Urothelium cell line (cell line): ENCODE measurements around the gene GDPGP1.
A peak's percentile ranks its signal among the peaks of the same experiment; 100 is the strongest.
"Not testable (repeated sequence)": the region's sequence is repeated elsewhere in the genome, so short reads cannot be mapped to it uniquely, and the experiment has no call there.

Experiments used
- DNase-seq: peaks from one replicate; pipeline ENCODE4 v3.0.0; 2011; ENCODE audit warnings: low spot score, mixed read lengths
- FAIRE-seq: peaks from 2 replicates; lab custom pipeline; 2011; peaks lifted over from hg19 to GRCh38; lab: Jason Lieb, UNC

Gene GDPGP1

GRCh38 chr15:90234096-90234988 lies at the start of gene GDPGP1:
Gene GDPGP1 (plus strand): TSS chr15:90234209. CDS start chr15:90240909, 6,700 bp downstream.
- DNase-seq (no peak), FAIRE-seq (no peak)

- FAIRE-seq, result no peak
- DNase-seq, result peak; percentile 89
Observed at GRCh38 chr15:90184786-90185704, 49.0 kb upstream of the GDPGP1 start.

GRCh38 chr15:90187257-90187868 lies 46.6 kb upstream of the GDPGP1 start:
- no peak for DNase-seq
- FAIRE-seq, result no peak

GRCh38 chr15:90188065-90188464 lies 45.9 kb upstream of the GDPGP1 start:
- FAIRE-seq, DNase-seq: not testable (repeated sequence)

- FAIRE-seq (no peak), DNase-seq (no peak)
Observed at GRCh38 chr15:90188914-90189748, 44.9 kb upstream of the GDPGP1 start.

GRCh38 chr15:90189781-90190467 lies 44.1 kb upstream of the GDPGP1 start:
- FAIRE-seq, result no peak
- DNase-seq, result no peak

- FAIRE-seq (no peak), DNase-seq (no peak)
Observed at GRCh38 chr15:90190606-90191343, 43.2 kb upstream of the GDPGP1 start.

- no peak for FAIRE-seq
Observed at GRCh38 chr15:90191344-90191687, 42.7 kb upstream of the GDPGP1 start.

GRCh38 chr15:90191794-90192509 lies 42.1 kb upstream of the GDPGP1 start:
- peak; percentile 26 for DNase-seq
- no peak for FAIRE-seq

More at GRCh38 chr15:90191344-90191687, 42.7 kb upstream of the GDPGP1 start:
- DNase-seq, result no peak

- DNase-seq (no peak), FAIRE-seq (no peak)
Observed at GRCh38 chr15:90192961-90193786, 40.8 kb upstream of the GDPGP1 start.

- no peak for DNase-seq
Observed at GRCh38 chr15:90194655-90195054, 39.4 kb upstream of the GDPGP1 start.

DNA sequence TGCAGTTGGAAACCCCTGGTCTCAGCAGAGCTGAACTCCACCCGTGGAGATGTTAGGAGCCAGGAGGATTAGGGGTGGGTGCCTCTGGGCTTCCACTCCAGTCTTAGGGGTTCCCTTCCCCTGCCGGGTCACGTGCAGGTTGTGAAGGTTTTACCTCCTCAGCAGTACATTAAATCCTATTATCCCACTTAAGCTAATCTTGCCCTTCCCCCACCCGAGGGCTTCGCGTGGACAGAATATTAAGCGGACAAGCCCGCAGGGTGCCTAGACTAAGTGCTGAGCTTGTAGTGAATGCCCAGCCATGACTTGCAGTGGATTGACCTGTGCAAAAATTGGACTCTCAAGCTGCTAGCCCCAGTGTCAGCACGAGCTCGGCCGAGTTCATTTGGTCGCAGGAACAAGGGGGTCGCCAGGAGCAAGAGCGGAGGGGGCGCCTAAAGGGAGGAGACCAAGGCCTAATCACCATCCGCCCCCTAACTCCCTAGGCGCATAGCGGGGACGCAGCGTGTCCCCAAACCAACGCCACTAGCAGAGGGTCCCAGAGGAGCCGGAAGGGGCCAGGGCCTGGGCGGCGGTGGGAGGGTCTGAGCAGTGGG lies 33.4 kb upstream of the GDPGP1 start:
- FAIRE-seq (no peak), DNase-seq (no peak)

More at GRCh38 chr15:90194655-90195054, 39.4 kb upstream of the GDPGP1 start:
- no peak for FAIRE-seq

DNA sequence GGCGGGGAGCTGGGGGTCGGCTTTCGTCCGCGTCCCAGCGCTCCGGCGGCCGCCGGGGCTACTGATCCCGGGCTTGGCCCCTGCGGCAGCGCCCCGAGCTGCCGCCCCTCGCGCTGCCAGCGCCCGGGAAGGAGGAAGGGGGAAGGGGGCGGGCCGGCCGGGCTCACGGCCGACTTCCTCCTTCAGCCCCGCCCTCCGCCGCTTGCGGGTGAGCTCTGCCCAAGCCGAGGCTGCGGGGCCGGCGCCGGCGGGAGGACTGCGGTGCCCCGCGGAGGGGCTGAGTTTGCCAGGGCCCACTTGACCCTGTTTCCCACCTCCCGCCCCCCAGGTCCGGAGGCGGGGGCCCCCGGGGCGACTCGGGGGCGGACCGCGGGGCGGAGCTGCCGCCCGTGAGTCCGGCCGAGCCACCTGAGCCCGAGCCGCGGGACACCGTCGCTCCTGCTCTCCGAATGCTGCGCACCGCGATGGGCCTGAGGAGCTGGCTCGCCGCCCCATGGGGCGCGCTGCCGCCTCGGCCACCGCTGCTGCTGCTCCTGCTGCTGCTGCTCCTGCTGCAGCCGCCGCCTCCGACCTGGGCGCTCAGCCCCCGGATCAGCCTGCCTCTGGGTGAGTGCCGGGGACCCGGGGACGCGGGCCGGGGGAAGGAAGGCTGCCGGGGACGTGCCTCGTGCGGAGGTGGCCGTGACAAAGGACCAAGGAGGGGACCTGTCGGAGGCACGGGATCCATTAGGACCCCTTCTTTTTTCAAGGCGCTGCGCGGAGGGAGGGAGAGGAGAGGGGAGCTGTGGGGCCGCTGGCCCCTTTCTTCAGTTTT lies 32.7 kb upstream of the GDPGP1 start, which contains the start of gene SEMA4B:
Gene SEMA4B, plus strand, starts transcription at position 201 of the 814 bp plus-strand sequence. Its CDS starts 249 bp downstream, at position 450.
- no peak for FAIRE-seq

DNA sequence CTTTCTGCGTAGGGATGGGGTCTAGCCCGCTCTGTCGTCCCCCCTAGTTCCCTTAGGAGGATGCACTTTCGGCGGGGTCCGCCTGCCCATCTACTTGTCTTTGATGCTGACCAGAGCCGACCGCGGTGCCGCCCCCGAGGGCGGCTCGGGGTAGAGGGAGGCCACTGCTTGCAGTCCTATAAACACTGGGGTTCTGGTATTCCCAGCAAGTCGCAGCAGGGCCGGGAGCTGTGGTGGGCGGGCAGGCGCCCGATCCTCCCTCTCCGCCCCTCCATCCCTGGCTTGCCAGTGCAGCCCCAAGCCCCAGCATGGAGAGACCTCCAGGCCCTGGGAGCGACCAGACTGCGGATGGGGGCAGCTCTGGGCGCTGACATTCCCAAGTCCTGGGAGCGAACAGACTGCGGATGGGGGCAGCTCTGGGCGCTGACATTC lies 32.0 kb upstream of the GDPGP1 start:
- DNase-seq (peak; percentile 45), FAIRE-seq (no peak)

More for the DNA sequence above, 32.7 kb upstream of the GDPGP1 start, which contains the start of gene SEMA4B:
- peak; percentile 89 for DNase-seq

- FAIRE-seq (no peak), DNase-seq (no peak)
Observed at GRCh38 chr15:90202929-90203328, 31.1 kb upstream of the GDPGP1 start.

- DNase-seq (no peak), FAIRE-seq (no peak)
Observed at GRCh38 chr15:90203473-90203872, 30.5 kb upstream of the GDPGP1 start.
